ENCODE measurements around the gene PDE6B. TPM values are rescaled to one million over a fixed set of nuclear protein-coding genes. Genes with fewer than 3 reads are reported as not detected.

Gene PDE6B
- total RNA-seq, 1 donor from 2014 or later = 2.9 TPM

- DNase-seq (ENCODE audit: low spot score) = no peak
These were observed 24.4 kb upstream of the PDE6B start for GRCh38 chr4:600850-601515.

GRCh38 chr4:601612-602558, 23.5 kb upstream of the PDE6B start:
- no peak for DNase-seq (ENCODE audit: low spot score)

GRCh38 chr4:602559-602942, 22.8 kb upstream of the PDE6B start:
- DNase-seq (ENCODE audit: low spot score) = no peak

GRCh38 chr4:604131-604530, 21.2 kb upstream of the PDE6B start:
- no peak for DNase-seq (ENCODE audit: low spot score)

- DNase-seq (ENCODE audit: low spot score) = no peak
These were observed 19.5 kb upstream of the PDE6B start for GRCh38 chr4:605702-606425.

- peak; percentile 64 for DNase-seq (ENCODE audit: low spot score)
These were observed 17.1 kb upstream of the PDE6B start for GRCh38 chr4:608236-608635.

- DNase-seq (ENCODE audit: low spot score) = peak; percentile 72
These were observed 15.8 kb upstream of the PDE6B start for GRCh38 chr4:609400-610050.

- peak; percentile 82 for DNase-seq (ENCODE audit: low spot score)
These were observed 14.7 kb upstream of the PDE6B start for GRCh38 chr4:610411-611261.

- peak; percentile 80 for DNase-seq (ENCODE audit: low spot score)
These were observed 13.2 kb upstream of the PDE6B start for GRCh38 chr4:612052-612748.

GRCh38 chr4:612749-613125, 12.6 kb upstream of the PDE6B start:
- no peak for DNase-seq (ENCODE audit: low spot score)

GRCh38 chr4:613126-613525, 12.2 kb upstream of the PDE6B start:
- peak; percentile 68 for DNase-seq (ENCODE audit: low spot score)

- DNase-seq (ENCODE audit: low spot score) = no peak
These were observed 9.3 kb upstream of the PDE6B start for GRCh38 chr4:616091-616490.

GRCh38 chr4:616911-617643, 8.3 kb upstream of the PDE6B start:
- peak; percentile 74 for DNase-seq (ENCODE audit: low spot score)

- peak; percentile 79 for DNase-seq (ENCODE audit: low spot score)
These were observed 7.4 kb upstream of the PDE6B start for GRCh38 chr4:617644-618641.

- DNase-seq (ENCODE audit: low spot score) = peak; percentile 84
These were observed 5.2 kb upstream of the PDE6B start for GRCh38 chr4:620201-620600.

- peak; percentile 60 for DNase-seq (ENCODE audit: low spot score)
These were observed 4.5 kb upstream of the PDE6B start for GRCh38 chr4:620851-621261.

- peak; percentile 81 for DNase-seq (ENCODE audit: low spot score)
These were observed 3.9 kb upstream of the PDE6B start for GRCh38 chr4:621296-622070.
